Gastrocnemius medialis (tissue), 4 donors: ENCODE results near the gene LDLRAD3.

Experiments
- CTCF ChIP-seq, 5 experiments: fragments of 450-650 bp in 3 of 5; fragments of 200-600 bp in 2 of 5; sonication (generic) in 2 of 5; IDR thresholded peaks in 4 of 5; conservative IDR thresholded peaks in 1 of 5; 1 replicate in 4 of 5; 2 replicates in 1 of 5; pipeline ENCODE4 v1.5.1; 2016 to 2019; ENCODE audit warnings: antibody characterized with exemption in 5 of 5, mild to moderate bottlenecking in 3 of 5, moderate library complexity in 3 of 5
- POLR2A ChIP-seq, 2 donors: fragments of 450-650 bp; IDR thresholded peaks; one replicate each; pipeline ENCODE4 v1.6.1; 2017; ENCODE audit warnings: antibody characterized with exemption in 2 of 2, mild to moderate bottlenecking in 2 of 2, moderate library complexity in 2 of 2

GRCh38 chr11:36266767-36267166 lies 322.9 kb downstream of the LDLRAD3 start:
- no peak for TF ChIP-seq CTCF (IDR thresholded peaks at IDR 0.05 in 4 of 5, conservative IDR thresholded peaks at IDR 0.05 in 1 of 5)
- TF ChIP-seq POLR2A (IDR thresholded peaks at IDR 0.05): no peak
